ENCODE data around the gene SHLD1. TPM values are rescaled to one million over a fixed set of nuclear protein-coding genes. Genes with fewer than 3 reads are reported as not detected.

The SHLD1 gene
- total and polyA plus RNA-seq, 2 donors (not counting 1 experiment from before 2014, with no cell fraction given) = 3.3 to 4.2 TPM

- Histone ChIP-seq H3K4me3 (replicated peaks in 1 of 4; ENCODE audit: control extremely low read depth in 1 of 4, insufficient read depth in 1 of 4, low read depth in 3 of 4, low read length in 4 of 4) (peak overlapping the region in 1 of 4 experiments; percentile 20), H3K9ac (ENCODE audit: insufficient read depth, low read length) (no peak overlapping the region), H4K20me1 (ENCODE audit: control insufficient read depth, extremely low read depth, insufficient read depth, low read length) (no peaks in the 10 kb centered on the region), H3K27ac (ENCODE audit: insufficient read depth, low read length) (peak overlapping the region; percentile 23), H3K4me1 (ENCODE audit: control insufficient read depth, extremely low read depth, insufficient read depth, low read length) (peaks cover 5% of the 10 kb centered on the region), H3K9me3 (ENCODE audit: control insufficient read depth, insufficient read depth, low read depth, low read length) (no peaks in the 10 kb centered on the region), H3K79me2 (ENCODE audit: control insufficient read depth, insufficient read depth, low read length) (no peaks in the 10 kb centered on the region), H3K27me3 (ENCODE audit: control insufficient read depth, insufficient read depth, low read length) (no peaks in the 10 kb centered on the region), H3K36me3 (ENCODE audit: control insufficient read depth, insufficient read depth, low read length) (no peaks in the 10 kb centered on the region), H2AFZ (ENCODE audit: low read length) (no peak overlapping the region), H3K4me2 (ENCODE audit: extremely low read depth, insufficient read depth, low read length) (peak overlapping the region; percentile 85)
- DNase-seq (ENCODE audit: low read depth in 2 of 2) = peak; percentile 61 to 70
- no peak for TF ChIP-seq EZH2 (IDR thresholded peaks at IDR 0.05; ENCODE audit: low read length, missing control alignments)
- TF ChIP-seq CTCF (conservative IDR thresholded peaks at IDR 0.05 in 1 of 2, IDR thresholded peaks at IDR 0.05 in 1 of 2; ENCODE audit: low read depth in 1 of 2, low read length in 2 of 2) = no peak
Measured at GRCh38 chr20:5848711-5849505, 98.7 kb downstream of the SHLD1 start.

- Histone ChIP-seq H2AFZ (ENCODE audit: low read length) (no peak overlapping the region), H3K27me3 (ENCODE audit: control insufficient read depth, insufficient read depth, low read length) (no peaks in the 10 kb centered on the region), H3K4me3 (replicated peaks in 1 of 4; ENCODE audit: control extremely low read depth in 1 of 4, insufficient read depth in 1 of 4, low read depth in 3 of 4, low read length in 4 of 4) (no peak overlapping the region), H3K36me3 (ENCODE audit: control insufficient read depth, insufficient read depth, low read length) (no peaks in the 10 kb centered on the region), H3K9ac (ENCODE audit: insufficient read depth, low read length) (no peak overlapping the region), H3K79me2 (ENCODE audit: control insufficient read depth, insufficient read depth, low read length) (no peaks in the 10 kb centered on the region), H4K20me1 (ENCODE audit: control insufficient read depth, extremely low read depth, insufficient read depth, low read length) (no peaks in the 10 kb centered on the region), H3K27ac (ENCODE audit: insufficient read depth, low read length) (no peak overlapping the region), H3K4me1 (ENCODE audit: control insufficient read depth, extremely low read depth, insufficient read depth, low read length) (no peaks in the 10 kb centered on the region), H3K4me2 (ENCODE audit: extremely low read depth, insufficient read depth, low read length) (no peak overlapping the region), H3K9me3 (ENCODE audit: control insufficient read depth, insufficient read depth, low read depth, low read length) (no peaks in the 10 kb centered on the region)
- no peak for DNase-seq (ENCODE audit: low read depth in 2 of 2)
- TF ChIP-seq EZH2 (IDR thresholded peaks at IDR 0.05; ENCODE audit: low read length, missing control alignments) (no peak), CTCF (conservative IDR thresholded peaks at IDR 0.05 in 1 of 2, IDR thresholded peaks at IDR 0.05 in 1 of 2; ENCODE audit: low read depth in 1 of 2, low read length in 2 of 2) (no peak)
Measured at GRCh38 chr20:5855939-5856338, 105.7 kb downstream of the SHLD1 start.

- Histone ChIP-seq H3K9ac (ENCODE audit: insufficient read depth, low read length) (no peak overlapping the region), H3K79me2 (ENCODE audit: control insufficient read depth, insufficient read depth, low read length) (no peaks in the 10 kb centered on the region), H3K9me3 (ENCODE audit: control insufficient read depth, insufficient read depth, low read depth, low read length) (no peaks in the 10 kb centered on the region), H3K4me1 (ENCODE audit: control insufficient read depth, extremely low read depth, insufficient read depth, low read length) (peaks cover 2% of the 10 kb centered on the region), H3K4me2 (ENCODE audit: extremely low read depth, insufficient read depth, low read length) (no peak overlapping the region), H3K36me3 (ENCODE audit: control insufficient read depth, insufficient read depth, low read length) (no peaks in the 10 kb centered on the region), H3K27me3 (ENCODE audit: control insufficient read depth, insufficient read depth, low read length) (no peaks in the 10 kb centered on the region), H2AFZ (ENCODE audit: low read length) (no peak overlapping the region), H3K27ac (ENCODE audit: insufficient read depth, low read length) (no peak overlapping the region), H4K20me1 (ENCODE audit: control insufficient read depth, extremely low read depth, insufficient read depth, low read length) (no peaks in the 10 kb centered on the region), H3K4me3 (replicated peaks in 1 of 4; ENCODE audit: control extremely low read depth in 1 of 4, insufficient read depth in 1 of 4, low read depth in 3 of 4, low read length in 4 of 4) (no peak overlapping the region)
- TF ChIP-seq CTCF (conservative IDR thresholded peaks at IDR 0.05 in 1 of 2, IDR thresholded peaks at IDR 0.05 in 1 of 2; ENCODE audit: low read depth in 1 of 2, low read length in 2 of 2) = no peak
- TF ChIP-seq EZH2 (IDR thresholded peaks at IDR 0.05; ENCODE audit: low read length, missing control alignments) = no peak
- DNase-seq (ENCODE audit: low read depth in 2 of 2) = peak; percentile 26 to 42
Measured at GRCh38 chr20:5859608-5860007, 109.4 kb downstream of the SHLD1 start.
